HEK293T (cell line): ENCODE results near the gene CLDN16.

ENCODE experiments used
- CTCF ChIA-PET: fragments of 350-600 bp; formaldehyde crosslinking; extraction: SDS; loops from one replicate; lab custom pipeline; 2021; ENCODE audit warnings: antibody characterized with exemption, inconsistent platforms; lab: Yijun Ruan, JAX
- POLR2A ChIA-PET: fragments of 350-600 bp; formaldehyde crosslinking; extraction: SDS; loops from one replicate; lab custom pipeline; 2020; ENCODE audit warnings: antibody characterized with exemption, inconsistent platforms; lab: Yijun Ruan, JAX
- DNase-seq: peaks from one replicate; pipeline ENCODE4 v3.0.0; 2012; ENCODE audit warnings: mixed read lengths; ENCODE audit errors: extremely low spot score
- ARNT ChIP-seq: fragments of 450-650 bp; IDR thresholded peaks from 2 replicates; pipeline ENCODE4 v1.6.1; 2017; ENCODE audit warnings: mild to moderate bottlenecking
- BHLHE40 ChIP-seq: fragments of 450-650 bp; IDR thresholded peaks from 2 replicates; pipeline ENCODE4 v1.6.1; 2016; ENCODE audit warnings: mild to moderate bottlenecking, moderate library complexity, borderline replicate concordance
- CTBP1 ChIP-seq: fragments of 450-650 bp; IDR thresholded peaks from 2 replicates; pipeline ENCODE4 v1.6.1; 2016; ENCODE audit warnings: borderline replicate concordance
- ELF4 ChIP-seq: fragments of 450-650 bp; IDR thresholded peaks from 2 replicates; pipeline ENCODE4 v1.6.1; 2017; ENCODE audit warnings: antibody characterized with exemption
- FOXA1 ChIP-seq: fragments of 450-650 bp; IDR thresholded peaks from 2 replicates; pipeline ENCODE4 v1.6.1; 2016; ENCODE audit warnings: mild to moderate bottlenecking
- FOXK2 ChIP-seq: fragments of 450-650 bp; IDR thresholded peaks from 2 replicates; pipeline ENCODE4 v1.6.1; 2016; ENCODE audit warnings: mild to moderate bottlenecking
- FOXM1 ChIP-seq: fragments of 450-650 bp; IDR thresholded peaks from 2 replicates; pipeline ENCODE4 v1.6.1; 2017; ENCODE audit warnings: mild to moderate bottlenecking, borderline replicate concordance
- HDGF ChIP-seq: fragments of 450-650 bp; IDR thresholded peaks from 2 replicates; pipeline ENCODE4 v1.6.1; 2017; ENCODE audit warnings: antibody characterized with exemption, borderline replicate concordance
- L3MBTL2 ChIP-seq: fragments of 450-650 bp; conservative IDR thresholded peaks from 2 replicates; pipeline ENCODE4 v1.6.1; 2016; ENCODE audit warnings: mild to moderate bottlenecking
- LEF1 ChIP-seq: fragments of 450-650 bp; IDR thresholded peaks from 2 replicates; pipeline ENCODE4 v1.6.1; 2017; ENCODE audit warnings: mild to moderate bottlenecking, borderline replicate concordance
- NFRKB ChIP-seq: fragments of 450-650 bp; IDR thresholded peaks from 2 replicates; pipeline ENCODE4 v1.6.1; 2016; ENCODE audit warnings: mild to moderate bottlenecking, moderate library complexity
- PKNOX1 ChIP-seq: fragments of 450-650 bp; IDR thresholded peaks from 2 replicates; pipeline ENCODE4 v1.6.1; 2016
- SP1 ChIP-seq: fragments of 450-650 bp; IDR thresholded peaks from 2 replicates; pipeline ENCODE4 v1.6.1; 2017
- SUZ12 ChIP-seq: fragments of 450-650 bp; IDR thresholded peaks from 2 replicates; pipeline ENCODE4 v1.6.1; 2016; ENCODE audit warnings: mild to moderate bottlenecking
- TARDBP ChIP-seq: fragments of 450-650 bp; IDR thresholded peaks from 2 replicates; pipeline ENCODE4 v1.6.1; 2016
- ZNF384 ChIP-seq: fragments of 450-650 bp; IDR thresholded peaks from 2 replicates; pipeline ENCODE4 v1.6.1; 2016

The CLDN16 gene

GRCh38 chr3:190375246-190375645 lies 12.7 kb upstream of the CLDN16 start:
- POLR2A ChIA-PET = no interaction called here
- no peak for DNase-seq
- TF ChIP-seq FOXK2 (no peak), TARDBP (no peak), BHLHE40 (no peak), PKNOX1 (no peak), FOXA1 (no peak), HDGF (no peak), SP1 (no peak), NFRKB (no peak), ELF4 (no peak), ARNT (no peak), ZNF384 (no peak), SUZ12 (no peak), L3MBTL2 (no peak), LEF1 (no peak), FOXM1 (no peak), CTBP1 (no peak)
- CTCF ChIA-PET = no interaction called here

- POLR2A ChIA-PET = no interaction called here
- CTCF ChIA-PET = no interaction called here
- no peak for TF ChIP-seq CTBP1
- TF ChIP-seq HDGF = no peak
- no peak for TF ChIP-seq LEF1
- TF ChIP-seq TARDBP = no peak
- TF ChIP-seq PKNOX1 = no peak
- TF ChIP-seq ARNT = no peak
- no peak for TF ChIP-seq L3MBTL2
- no peak for TF ChIP-seq ELF4
- no peak for TF ChIP-seq BHLHE40
- TF ChIP-seq FOXM1 = no peak
- no peak for TF ChIP-seq FOXA1
- TF ChIP-seq NFRKB = no peak
- TF ChIP-seq ZNF384 = no peak
- no peak for TF ChIP-seq SP1
- TF ChIP-seq FOXK2 = no peak
- TF ChIP-seq SUZ12 = no peak
Observed at GRCh38 chr3:190375671-190376070, 12.3 kb upstream of the CLDN16 start.

GRCh38 chr3:190378240-190378891 lies 9.6 kb upstream of the CLDN16 start:
- ChIA-PET CTCF (no interaction called here), POLR2A (no interaction called here)
- no peak for DNase-seq
- no peak for TF ChIP-seq ELF4
- no peak for TF ChIP-seq CTBP1
- no peak for TF ChIP-seq FOXM1
- TF ChIP-seq ZNF384 = no peak
- TF ChIP-seq LEF1 = no peak
- TF ChIP-seq L3MBTL2 = no peak
- TF ChIP-seq NFRKB = no peak
- no peak for TF ChIP-seq TARDBP
- no peak for TF ChIP-seq SP1
- TF ChIP-seq FOXK2 = no peak
- TF ChIP-seq SUZ12 = no peak
- TF ChIP-seq PKNOX1 = no peak
- TF ChIP-seq ARNT = no peak
- no peak for TF ChIP-seq HDGF
- TF ChIP-seq FOXA1 = no peak
- TF ChIP-seq BHLHE40 = no peak

More at GRCh38 chr3:190375671-190376070, 12.3 kb upstream of the CLDN16 start:
- DNase-seq = no peak

- ChIA-PET POLR2A (no interaction called here), CTCF (no interaction called here)
- TF ChIP-seq FOXA1 = no peak
- no peak for TF ChIP-seq ARNT
- no peak for TF ChIP-seq ZNF384
- no peak for TF ChIP-seq CTBP1
- no peak for TF ChIP-seq LEF1
- no peak for TF ChIP-seq L3MBTL2
- no peak for TF ChIP-seq ELF4
- no peak for TF ChIP-seq NFRKB
- no peak for TF ChIP-seq SUZ12
- TF ChIP-seq FOXK2 = no peak
- TF ChIP-seq FOXM1 = no peak
- no peak for TF ChIP-seq TARDBP
- TF ChIP-seq HDGF = no peak
- no peak for TF ChIP-seq PKNOX1
- DNase-seq = no peak
Observed at GRCh38 chr3:190380184-190380583, 7.8 kb upstream of the CLDN16 start.

- CTCF ChIA-PET = no interaction called here
- POLR2A ChIA-PET = no interaction called here
Observed at GRCh38 chr3:190381441-190381840, 6.5 kb upstream of the CLDN16 start.

More at GRCh38 chr3:190381441-190381840, 6.5 kb upstream of the CLDN16 start:
- DNase-seq = no peak
- TF ChIP-seq FOXK2 = no peak
- no peak for TF ChIP-seq SUZ12
- no peak for TF ChIP-seq BHLHE40
- TF ChIP-seq FOXA1 = no peak
- no peak for TF ChIP-seq ELF4
- no peak for TF ChIP-seq FOXM1
- TF ChIP-seq PKNOX1 = no peak
